ENCODE results near the gene GCHFR.
A peak's percentile ranks its signal among the peaks of the same experiment; 100 is the strongest.

GCHFR gene

DNA sequence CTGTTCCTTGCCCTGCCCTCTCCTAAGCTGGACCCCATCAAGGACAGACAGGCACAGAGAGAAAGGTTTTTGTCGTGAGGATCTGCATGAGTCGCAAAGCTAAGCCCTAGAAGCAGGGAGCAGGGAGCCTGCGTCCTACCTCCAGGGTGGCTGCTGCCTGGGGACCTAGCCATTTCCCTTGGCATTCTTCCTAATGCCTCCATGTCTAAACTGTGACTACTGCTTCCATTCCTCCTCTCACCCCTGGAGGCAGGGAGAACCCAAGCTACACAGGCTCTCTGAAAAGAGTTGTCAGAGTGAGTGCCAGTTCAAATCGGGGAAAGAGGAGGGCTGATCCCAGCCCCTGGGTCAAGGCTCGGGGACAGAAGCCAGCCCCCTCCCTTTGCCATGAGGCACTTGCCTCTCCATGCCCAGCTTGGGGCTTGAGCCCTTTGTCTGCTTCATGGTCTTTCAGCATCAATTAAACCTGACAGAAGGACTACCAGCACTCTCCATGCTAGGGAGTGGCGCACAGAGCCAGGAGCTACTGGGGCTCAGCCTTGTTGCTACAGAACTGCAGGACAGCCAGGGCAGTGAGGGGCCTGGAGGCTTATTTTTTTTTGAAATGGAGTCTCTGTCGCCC lies 2.4 kb downstream of the GCHFR start:
- DNase-seq (ENCODE audit: low read depth): peak; percentile 18
- no peak for TF ChIP-seq CTCF (IDR thresholded peaks at IDR 0.05; ENCODE audit: insufficient read depth, low read depth, low read length, missing control alignments)
- H3K4me3 ChIP-seq (ENCODE audit: low read length): no peak overlapping the region

DNA sequence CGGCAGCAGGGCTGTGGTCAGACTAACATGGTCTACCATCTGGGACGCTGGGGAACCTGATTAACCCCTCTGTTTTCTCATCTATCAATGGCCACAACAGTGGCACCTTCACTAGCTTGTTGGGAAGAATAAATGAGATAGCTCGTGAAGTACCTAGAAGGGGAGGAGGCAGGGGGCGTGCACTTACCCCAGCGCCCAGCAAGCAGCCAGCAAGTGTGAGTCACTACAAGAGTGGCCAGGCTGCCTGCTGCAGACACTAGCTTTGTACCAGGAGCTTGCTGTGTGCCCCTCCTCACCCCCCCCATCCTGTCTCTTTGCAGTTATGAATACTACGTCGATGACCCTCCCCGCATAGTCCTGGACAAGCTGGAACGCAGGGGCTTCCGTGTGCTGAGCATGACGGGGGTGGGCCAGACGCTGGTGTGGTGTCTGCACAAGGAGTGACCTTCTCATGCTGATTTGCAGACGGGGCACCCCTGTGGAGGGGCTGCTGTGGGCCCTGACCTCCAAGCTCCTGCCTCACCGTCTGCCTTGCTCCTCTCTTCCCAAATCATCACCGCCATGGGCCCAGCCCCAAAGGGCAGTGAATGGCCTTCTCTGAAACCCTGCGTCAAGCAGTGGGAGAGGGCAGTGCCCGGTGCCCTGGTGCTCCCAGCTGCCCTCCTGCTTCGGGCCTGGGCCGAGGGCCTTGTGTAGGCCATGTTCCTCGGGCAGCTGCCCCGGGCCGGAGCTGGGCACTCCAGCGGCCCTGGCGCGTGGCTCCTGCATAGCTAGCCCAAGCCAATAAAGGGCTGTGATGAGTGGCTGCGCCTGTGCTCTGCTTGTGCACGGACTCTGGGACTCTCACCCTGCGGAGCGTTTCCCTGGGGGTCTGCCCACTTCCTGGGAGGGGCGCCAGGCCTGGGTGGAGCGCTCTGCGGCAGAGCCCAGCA lies 3.3 kb downstream of the GCHFR start:
- no peak for TF ChIP-seq CTCF (IDR thresholded peaks at IDR 0.05; ENCODE audit: insufficient read depth, low read depth, low read length, missing control alignments)
- peak; percentile 65 for DNase-seq (ENCODE audit: low read depth)
- H3K4me3 ChIP-seq (ENCODE audit: low read length): no peak overlapping the region

DNA sequence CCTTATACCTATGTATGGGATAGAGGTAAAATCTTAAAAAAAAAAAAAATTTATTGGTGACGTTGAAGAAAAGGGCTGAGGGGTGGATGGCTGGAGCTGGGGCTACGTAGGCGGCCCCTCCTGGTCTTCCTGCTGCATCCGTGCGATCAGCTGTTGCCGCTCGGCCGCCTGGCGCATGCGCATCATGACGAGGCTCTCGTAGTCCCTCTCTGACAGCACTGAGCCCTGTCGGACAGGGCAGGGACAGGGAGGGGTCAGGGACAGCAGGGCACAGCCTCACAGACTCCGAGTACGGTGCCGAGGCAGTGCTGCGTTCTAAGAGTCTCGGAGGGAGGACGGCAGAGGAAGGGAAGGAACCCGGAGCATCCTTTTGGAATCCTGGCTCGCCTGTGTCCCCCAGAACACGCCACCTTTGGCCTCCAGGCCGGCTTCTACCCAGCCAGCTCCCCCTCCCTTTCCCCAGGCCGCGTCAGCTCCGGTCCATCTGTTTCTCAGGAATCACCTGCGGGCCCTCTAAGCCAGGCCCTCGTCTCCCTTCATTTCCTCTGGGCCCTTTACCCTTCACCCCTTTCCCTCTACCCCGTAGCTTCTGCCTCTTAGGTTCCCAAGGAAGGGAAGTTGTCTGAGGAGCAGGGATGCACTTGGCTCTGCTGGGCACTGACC lies 4.1 kb downstream of the GCHFR start:
- H3K4me3 ChIP-seq (ENCODE audit: low read length): no peak overlapping the region
- DNase-seq (ENCODE audit: low read depth): no peak
- no peak for TF ChIP-seq CTCF (IDR thresholded peaks at IDR 0.05; ENCODE audit: insufficient read depth, low read depth, low read length, missing control alignments)

DNA sequence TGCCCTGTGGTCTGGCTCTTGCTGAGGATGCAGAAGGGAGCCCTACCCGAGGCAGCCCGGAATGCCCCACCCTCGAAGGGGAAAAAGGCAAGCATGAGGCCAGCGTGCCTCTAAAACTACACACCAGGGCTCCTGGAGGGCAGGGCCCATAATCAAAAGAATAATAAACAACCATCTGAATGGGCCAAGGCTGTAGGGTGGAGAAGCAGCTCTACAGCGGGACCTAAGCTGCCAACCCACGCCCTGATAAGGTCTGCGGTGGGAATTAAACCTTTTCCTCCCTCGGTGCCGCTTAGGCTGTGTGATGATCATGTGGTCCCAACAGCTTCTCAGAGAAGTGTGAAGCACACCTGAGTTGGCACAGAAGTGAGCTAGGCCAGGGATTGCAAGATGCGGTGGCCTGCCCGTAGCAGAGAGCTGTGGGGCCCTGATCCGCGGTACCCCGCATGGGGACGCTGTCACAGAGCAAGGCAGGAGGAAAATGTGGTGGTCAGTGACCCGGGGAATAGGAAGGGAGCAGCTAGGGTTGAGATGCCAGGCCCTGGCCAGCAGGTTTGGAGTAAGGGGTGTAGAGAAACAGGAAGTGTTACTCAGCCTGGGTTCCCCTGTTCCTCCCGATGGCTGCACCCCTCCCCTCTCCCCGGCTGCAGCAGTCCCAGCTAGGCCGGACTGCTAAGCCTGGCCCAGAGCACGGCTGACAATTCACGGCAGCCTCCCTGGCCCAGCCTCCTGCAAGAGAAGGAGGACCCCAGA lies 4.8 kb downstream of the GCHFR start:
- H3K4me3 ChIP-seq (ENCODE audit: low read length): no peak overlapping the region
- no peak for DNase-seq (ENCODE audit: low read depth)
- no peak for TF ChIP-seq CTCF (IDR thresholded peaks at IDR 0.05; ENCODE audit: insufficient read depth, low read depth, low read length, missing control alignments)

DNA sequence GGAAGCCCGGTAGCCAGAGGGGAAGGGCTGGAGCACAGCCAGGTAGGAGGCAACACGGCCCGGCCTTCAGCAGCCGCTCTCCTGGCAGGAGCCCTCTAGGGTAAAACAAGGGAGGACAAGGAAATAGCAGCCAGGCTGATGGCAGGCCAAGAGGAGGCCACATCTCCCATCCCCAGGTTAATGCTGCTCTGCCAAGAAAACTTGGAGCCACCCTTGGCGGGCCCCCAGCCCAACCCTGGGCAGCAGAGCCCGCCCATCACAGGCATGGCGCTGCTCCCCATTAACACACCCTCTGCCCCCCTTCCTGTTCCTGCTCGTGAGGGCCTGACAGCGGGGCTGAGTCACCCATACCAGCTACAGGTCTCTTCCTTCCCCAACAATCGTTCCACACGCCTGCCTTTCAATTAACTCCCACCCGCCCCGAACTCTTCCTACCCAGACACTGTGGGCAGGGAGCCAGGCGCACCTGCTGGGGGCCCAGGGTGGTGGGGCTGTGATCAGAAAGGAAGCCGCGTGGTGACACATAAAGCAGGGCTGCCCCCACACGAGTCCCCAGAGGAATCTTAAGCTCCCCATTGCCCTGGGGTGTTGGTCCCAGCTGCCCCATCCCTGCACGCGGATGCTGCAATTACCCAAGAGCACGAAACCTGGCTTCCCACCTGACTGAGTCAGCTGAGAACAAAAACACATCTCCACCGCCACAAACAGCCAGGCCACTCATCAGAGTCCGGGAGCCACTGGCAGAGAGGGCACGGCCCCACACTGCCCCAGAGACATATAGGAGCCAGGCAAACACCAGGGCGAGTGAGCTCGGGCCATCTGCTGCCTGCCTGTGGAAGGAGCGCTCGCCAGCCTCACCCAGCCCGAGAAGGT lies 5.6 kb downstream of the GCHFR start, which contains the start of gene C15orf62:
Gene C15orf62, plus strand, starts transcription at position 707 of the 873 bp plus-strand sequence. CDS start 516 bp downstream, outside the sequence.
- peak within 1 kb of the TSS; percentile 34 for H3K4me3 ChIP-seq (ENCODE audit: low read length)
- no peak for TF ChIP-seq CTCF (IDR thresholded peaks at IDR 0.05; ENCODE audit: insufficient read depth, low read depth, low read length, missing control alignments)
- peak; percentile 95 for DNase-seq (ENCODE audit: low read depth)
